ENCODE measurements around the gene NELFCD.

Gene NELFCD

GRCh38 chr20:59043698-59044097 is 62.6 kb downstream of the NELFCD start:
- DNase-seq (ENCODE audit: extremely low spot score): no peak
- ChIA-PET POLR2A (interaction anchor here (3.0 kb wide), 1 partner anchor 11 kb away, joined by 29 read pairs; the partner anchor contains the start of gene ATP5F1E), CTCF (interaction anchor here (0.6 kb wide), 1 partner anchor 412 kb away, joined by 3 read pairs; no protein-coding TSS in a partner anchor)
- TF ChIP-seq SUZ12 (IDR thresholded peaks at IDR 0.05) (no peak), HDGF (IDR thresholded peaks at IDR 0.05; ENCODE audit: borderline replicate concordance) (no peak), NFRKB (IDR thresholded peaks at IDR 0.05) (no peak), CTBP1 (IDR thresholded peaks at IDR 0.05; ENCODE audit: borderline replicate concordance) (no peak), BHLHE40 (IDR thresholded peaks at IDR 0.05; ENCODE audit: borderline replicate concordance) (no peak), SP1 (IDR thresholded peaks at IDR 0.05) (no peak), ARNT (IDR thresholded peaks at IDR 0.05) (no peak), L3MBTL2 (conservative IDR thresholded peaks at IDR 0.05) (no peak), FOXA1 (IDR thresholded peaks at IDR 0.05) (no peak), FOXM1 (IDR thresholded peaks at IDR 0.05; ENCODE audit: borderline replicate concordance) (no peak), FOXK2 (IDR thresholded peaks at IDR 0.05) (no peak), PKNOX1 (IDR thresholded peaks at IDR 0.05) (no peak)

GRCh38 chr20:59044295-59044694 is 63.2 kb downstream of the NELFCD start:
- DNase-seq (ENCODE audit: extremely low spot score): no peak
- ChIA-PET CTCF (no interaction called here), POLR2A (interaction anchor here (3.0 kb wide), 1 partner anchor 11 kb away, joined by 29 read pairs; the partner anchor contains the start of gene ATP5F1E)
- no peak for TF ChIP-seq SUZ12 (IDR thresholded peaks at IDR 0.05)
- TF ChIP-seq ELF4 (IDR thresholded peaks at IDR 0.05): no peak
- no peak for TF ChIP-seq FOXK2 (IDR thresholded peaks at IDR 0.05)
- TF ChIP-seq FOXM1 (IDR thresholded peaks at IDR 0.05; ENCODE audit: borderline replicate concordance): no peak
- TF ChIP-seq TARDBP (IDR thresholded peaks at IDR 0.05): no peak
- TF ChIP-seq SP1 (IDR thresholded peaks at IDR 0.05): no peak
- TF ChIP-seq ZNF384 (IDR thresholded peaks at IDR 0.05): no peak
- TF ChIP-seq FOXA1 (IDR thresholded peaks at IDR 0.05): no peak
- TF ChIP-seq CTBP1 (IDR thresholded peaks at IDR 0.05; ENCODE audit: borderline replicate concordance): no peak
- no peak for TF ChIP-seq BHLHE40 (IDR thresholded peaks at IDR 0.05; ENCODE audit: borderline replicate concordance)
- TF ChIP-seq L3MBTL2 (conservative IDR thresholded peaks at IDR 0.05): no peak
- no peak for TF ChIP-seq PKNOX1 (IDR thresholded peaks at IDR 0.05)
- no peak for TF ChIP-seq LEF1 (IDR thresholded peaks at IDR 0.05; ENCODE audit: borderline replicate concordance)
- TF ChIP-seq HDGF (IDR thresholded peaks at IDR 0.05; ENCODE audit: borderline replicate concordance): no peak
- no peak for TF ChIP-seq NFRKB (IDR thresholded peaks at IDR 0.05)

Measured in HEK293T (cell line).